H1 (cell line): ENCODE data around the gene DMPK. TPM values are rescaled to one million over a fixed set of nuclear protein-coding genes. Genes with fewer than 3 reads are reported as not detected.

Source experiments
- ASH2L ChIP-seq: fragments of 200-600, 300-600 bp; sonication (generic); IDR thresholded peaks from one replicate; pipeline ENCODE4 v1.7.1; 2017; ENCODE audit warnings: low read length
- ATF3 ChIP-seq: IDR thresholded peaks from 2 replicates; pipeline ENCODE4 v1.6.1; 2011; ENCODE audit warnings: low read depth, mild to moderate bottlenecking, low read length; ENCODE audit not compliant: insufficient read depth
- BACH1 ChIP-seq: IDR thresholded peaks from 2 replicates; pipeline ENCODE4 v1.6.1; 2012; ENCODE audit warnings: low read length, improper control_type of control experiment
- BRCA1 ChIP-seq: IDR thresholded peaks from 2 replicates; pipeline ENCODE4 v1.6.1; 2012; ENCODE audit warnings: low read depth, low read length, improper control_type of control experiment
- CEBPB ChIP-seq: IDR thresholded peaks from 2 replicates; pipeline ENCODE4 v1.6.1; 2012; ENCODE audit warnings: low read depth, low read length
- CTCF ChIP-seq, 3 experiments: IDR thresholded peaks; 1 replicate in 2 of 3; 2 replicates in 1 of 3; pipeline versions ENCODE4 v1.5.1 to v1.6.1; 2011; ENCODE audit warnings: low read length in 3 of 3, mild to moderate bottlenecking in 3 of 3, inconsistent platforms in 2 of 3, low read depth in 1 of 3, moderate library complexity in 1 of 3; ENCODE audit not compliant: insufficient read depth in 1 of 3; ENCODE audit errors: control extremely low read depth in 1 of 3
- E2F6 ChIP-seq: IDR thresholded peaks from 2 replicates; pipeline ENCODE4 v1.6.1; 2012; ENCODE audit warnings: inconsistent platforms
- EP300 ChIP-seq, 2 experiments: IDR thresholded peaks; 1 replicate in 1 of 2; 2 replicates in 1 of 2; pipeline ENCODE4 v1.6.1; 2011 to 2012; ENCODE audit warnings: low read depth in 2 of 2, low read length in 2 of 2, mild to moderate bottlenecking in 2 of 2, borderline replicate concordance in 1 of 2, inconsistent platforms in 1 of 2, moderate library complexity in 1 of 2
- EZH2 ChIP-seq: fragments of 200-600 bp; sonication (generic); IDR thresholded peaks from 2 replicates; pipeline ENCODE4 v1.7.1; 2012; ENCODE audit warnings: low read depth, mild to moderate bottlenecking, moderate library complexity, low read length, inconsistent platforms; ENCODE audit not compliant: severe bottlenecking
- FOSL1 ChIP-seq: IDR thresholded peaks from 2 replicates; pipeline ENCODE4 v1.6.1; 2011; ENCODE audit warnings: mild to moderate bottlenecking, low read depth, low read length, moderate library complexity; ENCODE audit not compliant: insufficient read depth
- HDAC2 ChIP-seq, 2 experiments: fragments of 300-600 bp in 1 of 2; sonication (generic) in 1 of 2; IDR thresholded peaks; 2 replicates each; pipeline ENCODE4 v1.6.1; 2011 to 2012; ENCODE audit warnings: low read depth in 2 of 2, low read length in 2 of 2, mild to moderate bottlenecking in 2 of 2, moderate library complexity in 2 of 2, borderline replicate concordance in 1 of 2, inconsistent platforms in 1 of 2
- JUND ChIP-seq: IDR thresholded peaks from 2 replicates; pipeline ENCODE4 v1.6.1; 2011; ENCODE audit warnings: mild to moderate bottlenecking, improper control_type of control experiment, low read length
- MAFK ChIP-seq: IDR thresholded peaks from 2 replicates; pipeline ENCODE4 v1.6.1; 2012; ENCODE audit warnings: low read depth, mild to moderate bottlenecking, improper control_type of control experiment, low read length
- MAX ChIP-seq: IDR thresholded peaks from 2 replicates; pipeline ENCODE4 v1.6.1; 2012; ENCODE audit warnings: inconsistent platforms
- NANOG ChIP-seq: IDR thresholded peaks from 2 replicates; pipeline ENCODE4 v1.6.1; 2011; ENCODE audit warnings: low read length, low read depth, mild to moderate bottlenecking, inconsistent platforms; ENCODE audit not compliant: insufficient read depth, poor library complexity, severe bottlenecking
- PHF8 ChIP-seq: fragments of 200-600 bp; sonication (generic); conservative IDR thresholded peaks from 2 replicates; pipeline ENCODE4 v1.7.1; 2012; ENCODE audit warnings: low read depth, mild to moderate bottlenecking, inconsistent platforms, low read length, moderate library complexity
- RFX5 ChIP-seq: IDR thresholded peaks from 2 replicates; pipeline ENCODE4 v1.6.1; 2011; ENCODE audit warnings: low read depth, low read length, improper control_type of control experiment, borderline replicate concordance
- TBP ChIP-seq: IDR thresholded peaks from 2 replicates; pipeline ENCODE4 v1.6.1; 2011; ENCODE audit warnings: low read depth, low read length, improper control_type of control experiment
- polyA plus RNA-seq, 7 experiments: library from polyadenylated mRNA; depleted of rRNA in 3 of 7; stranded (reverse) in 5 of 7; unstranded in 2 of 7; fragments of >200 nt in 5 of 7; fragments of 200-250 nt in 2 of 7; gene quantifications; 1 replicate in 5 of 7; 2 replicates in 1 of 7; 4 replicates in 1 of 7; pipeline versions ENCODE4 v1.2.1 to v1.2.3, GENCODE V29; 2011 to 2013; ENCODE audit warnings: missing spikeins in 2 of 7, mixed read lengths in 2 of 7
- total RNA-seq: library from RNA; stranded (reverse); fragmentation: NEBNext Ultra II Directional; extraction: Animal tissue kit (Norgen Biotek cat#: 25700); gene quantifications from 2 replicates; pipeline ENCODE4 v1.2.1, GENCODE V29; 2021

Gene DMPK
- total and polyA plus RNA-seq, 2 of the 8 experiments (the other 6 are each of a cell fraction or from before 2014, with no cell fraction given), result 13.7 to 27.4 TPM

GRCh38 chr19:45817010-45817724, 34.9 kb upstream of the DMPK start (continued):
- TF ChIP-seq PHF8, result no peak; the same call in 1 of the 2 replicates
- peak; percentile 97 to 99 (median 99) for TF ChIP-seq CTCF (IDR thresholded peaks at IDR 0.05; ENCODE audit: control extremely low read depth in 1 of 3, insufficient read depth in 1 of 3, low read depth in 1 of 3, low read length in 3 of 3)
- no peak; the same call in 1 of the 2 replicates for TF ChIP-seq CEBPB
- TF ChIP-seq TBP, result peak; percentile 42
- TF ChIP-seq NANOG, result no peak
- TF ChIP-seq EZH2, result no peak
- TF ChIP-seq FOSL1, result no peak
- no peak for TF ChIP-seq RFX5
- no peak for TF ChIP-seq BACH1
- peak; percentile 68; the same call in 1 of the 2 replicates for TF ChIP-seq JUND
- no peak for TF ChIP-seq HDAC2 (IDR thresholded peaks at IDR 0.05; ENCODE audit: borderline replicate concordance in 1 of 2, low read depth in 2 of 2, low read length in 2 of 2)
- TF ChIP-seq MAX, result peak; percentile 79
- TF ChIP-seq MAFK, result no peak
- TF ChIP-seq ATF3, result peak; percentile 85
- TF ChIP-seq ASH2L, result no peak
- no peak for TF ChIP-seq E2F6
- peak in 1 of 2 experiments; percentile 40; a peak in 1 of 3 replicates for TF ChIP-seq EP300 (IDR thresholded peaks at IDR 0.05; ENCODE audit: borderline replicate concordance in 1 of 2, low read depth in 2 of 2, low read length in 2 of 2)
- 0 out of 2 replicates have a peak, but pooled peaks have one; percentile 4 for TF ChIP-seq BRCA1
